ENCODE data around the gene DAGLA. TPM values are rescaled to one million over a fixed set of nuclear protein-coding genes. Genes with fewer than 3 reads are reported as not detected.

The DAGLA gene
- total RNA-seq, 1 donor from 2014 or later, result 21.0 TPM

GRCh38 chr11:61720597-61720996 lies 40.4 kb downstream of the DAGLA start:
- H3K9me3 Mint-ChIP-seq, result no peaks in the 10 kb centered on the region
- H3K4me1 Mint-ChIP-seq, result peaks cover 38% of the 10 kb centered on the region
- H3K27ac Mint-ChIP-seq (ENCODE audit: unreplicated experiment), result peak overlapping the region; percentile 35
- DNase-seq (ENCODE audit: low read depth, low spot score), result no peak
- H3K27me3 Mint-ChIP-seq (ENCODE audit: low read depth), result no peaks in the 10 kb centered on the region
- H3K36me3 Mint-ChIP-seq (ENCODE audit: low read depth), result peaks cover 2% of the 10 kb centered on the region
- no peak for TF ChIP-seq CTCF (conservative IDR thresholded peaks at IDR 0.05)
- H3K4me3 Mint-ChIP-seq, result no peak overlapping the region

- H3K9me3 Mint-ChIP-seq, result no peaks in the 10 kb centered on the region
- peaks cover 2% of the 10 kb centered on the region for H3K36me3 Mint-ChIP-seq (ENCODE audit: low read depth)
- no peak for DNase-seq (ENCODE audit: low read depth, low spot score)
- peaks cover 6% of the 10 kb centered on the region for H3K4me1 Mint-ChIP-seq
- H3K27ac Mint-ChIP-seq (ENCODE audit: unreplicated experiment), result no peak overlapping the region
- TF ChIP-seq CTCF (conservative IDR thresholded peaks at IDR 0.05), result no peak
- H3K27me3 Mint-ChIP-seq (ENCODE audit: low read depth), result no peaks in the 10 kb centered on the region
- no peak overlapping the region for H3K4me3 Mint-ChIP-seq
Observed at GRCh38 chr11:61724437-61724836, 44.2 kb downstream of the DAGLA start.

GRCh38 chr11:61725781-61726231 lies 45.6 kb downstream of the DAGLA start:
- Mint-ChIP-seq H3K27me3 (ENCODE audit: low read depth) (no peaks in the 10 kb centered on the region), H3K27ac (ENCODE audit: unreplicated experiment) (no peak overlapping the region)
- no peak for DNase-seq (ENCODE audit: low read depth, low spot score)

GRCh38 chr11:61726775-61727174 lies 46.6 kb downstream of the DAGLA start:
- no peak overlapping the region for H3K4me3 Mint-ChIP-seq
- H3K27ac Mint-ChIP-seq (ENCODE audit: unreplicated experiment), result no peak overlapping the region
- H3K9me3 Mint-ChIP-seq, result no peaks in the 10 kb centered on the region

More at GRCh38 chr11:61725781-61726231, 45.6 kb downstream of the DAGLA start:
- TF ChIP-seq CTCF (conservative IDR thresholded peaks at IDR 0.05), result no peak
- Mint-ChIP-seq H3K36me3 (ENCODE audit: low read depth) (peaks cover 2% of the 10 kb centered on the region), H3K4me3 (no peak overlapping the region), H3K9me3 (no peaks in the 10 kb centered on the region), H3K4me1 (peaks cover 4% of the 10 kb centered on the region)

GRCh38 chr11:61727401-61727811 lies 47.2 kb downstream of the DAGLA start:
- no peak for TF ChIP-seq CTCF (conservative IDR thresholded peaks at IDR 0.05)
- Mint-ChIP-seq H3K4me1 (peaks cover 4% of the 10 kb centered on the region), H3K9me3 (no peaks in the 10 kb centered on the region), H3K4me3 (no peak overlapping the region), H3K27me3 (ENCODE audit: low read depth) (no peaks in the 10 kb centered on the region), H3K27ac (ENCODE audit: unreplicated experiment) (no peak overlapping the region), H3K36me3 (ENCODE audit: low read depth) (no peaks in the 10 kb centered on the region)
- no peak for DNase-seq (ENCODE audit: low read depth, low spot score)

More at GRCh38 chr11:61726775-61727174, 46.6 kb downstream of the DAGLA start:
- Mint-ChIP-seq H3K4me1 (peaks cover 4% of the 10 kb centered on the region), H3K36me3 (ENCODE audit: low read depth) (no peaks in the 10 kb centered on the region), H3K27me3 (ENCODE audit: low read depth) (no peaks in the 10 kb centered on the region)
- DNase-seq (ENCODE audit: low read depth, low spot score), result no peak
- no peak for TF ChIP-seq CTCF (conservative IDR thresholded peaks at IDR 0.05)
